Frontal cortex (tissue), 4 donors: ENCODE measurements around the gene ECEL1. TPM values are rescaled to one million over a fixed set of nuclear protein-coding genes. Genes with fewer than 3 reads are reported as not detected.
"Not testable (repeated sequence)": the region's sequence is repeated elsewhere in the genome, so short reads cannot be mapped to it uniquely, and the experiment has no call there.

Experiments
- DNase-seq, 2 donors: peaks; one replicate each; pipeline ENCODE4 v3.0.0; 2012; ENCODE audit warnings: low spot score in 2 of 2
- FAIRE-seq: peaks from 2 replicates; lab custom pipeline; 2012; peaks lifted over from hg19 to GRCh38; lab: Jason Lieb, UNC
- total RNA-seq: library from RNA; depleted of rRNA; stranded (reverse); fragments of >200 nt; gene quantifications from one replicate; pipeline ENCODE4 v1.2.3, GENCODE V29; 2014
- donor health status: control.
- donor health status: control.
- donor health status: control.

Gene ECEL1, protein sequence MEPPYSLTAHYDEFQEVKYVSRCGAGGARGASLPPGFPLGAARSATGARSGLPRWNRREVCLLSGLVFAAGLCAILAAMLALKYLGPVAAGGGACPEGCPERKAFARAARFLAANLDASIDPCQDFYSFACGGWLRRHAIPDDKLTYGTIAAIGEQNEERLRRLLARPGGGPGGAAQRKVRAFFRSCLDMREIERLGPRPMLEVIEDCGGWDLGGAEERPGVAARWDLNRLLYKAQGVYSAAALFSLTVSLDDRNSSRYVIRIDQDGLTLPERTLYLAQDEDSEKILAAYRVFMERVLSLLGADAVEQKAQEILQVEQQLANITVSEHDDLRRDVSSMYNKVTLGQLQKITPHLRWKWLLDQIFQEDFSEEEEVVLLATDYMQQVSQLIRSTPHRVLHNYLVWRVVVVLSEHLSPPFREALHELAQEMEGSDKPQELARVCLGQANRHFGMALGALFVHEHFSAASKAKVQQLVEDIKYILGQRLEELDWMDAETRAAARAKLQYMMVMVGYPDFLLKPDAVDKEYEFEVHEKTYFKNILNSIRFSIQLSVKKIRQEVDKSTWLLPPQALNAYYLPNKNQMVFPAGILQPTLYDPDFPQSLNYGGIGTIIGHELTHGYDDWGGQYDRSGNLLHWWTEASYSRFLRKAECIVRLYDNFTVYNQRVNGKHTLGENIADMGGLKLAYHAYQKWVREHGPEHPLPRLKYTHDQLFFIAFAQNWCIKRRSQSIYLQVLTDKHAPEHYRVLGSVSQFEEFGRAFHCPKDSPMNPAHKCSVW
- 2.4 TPM for total RNA-seq

DNA sequence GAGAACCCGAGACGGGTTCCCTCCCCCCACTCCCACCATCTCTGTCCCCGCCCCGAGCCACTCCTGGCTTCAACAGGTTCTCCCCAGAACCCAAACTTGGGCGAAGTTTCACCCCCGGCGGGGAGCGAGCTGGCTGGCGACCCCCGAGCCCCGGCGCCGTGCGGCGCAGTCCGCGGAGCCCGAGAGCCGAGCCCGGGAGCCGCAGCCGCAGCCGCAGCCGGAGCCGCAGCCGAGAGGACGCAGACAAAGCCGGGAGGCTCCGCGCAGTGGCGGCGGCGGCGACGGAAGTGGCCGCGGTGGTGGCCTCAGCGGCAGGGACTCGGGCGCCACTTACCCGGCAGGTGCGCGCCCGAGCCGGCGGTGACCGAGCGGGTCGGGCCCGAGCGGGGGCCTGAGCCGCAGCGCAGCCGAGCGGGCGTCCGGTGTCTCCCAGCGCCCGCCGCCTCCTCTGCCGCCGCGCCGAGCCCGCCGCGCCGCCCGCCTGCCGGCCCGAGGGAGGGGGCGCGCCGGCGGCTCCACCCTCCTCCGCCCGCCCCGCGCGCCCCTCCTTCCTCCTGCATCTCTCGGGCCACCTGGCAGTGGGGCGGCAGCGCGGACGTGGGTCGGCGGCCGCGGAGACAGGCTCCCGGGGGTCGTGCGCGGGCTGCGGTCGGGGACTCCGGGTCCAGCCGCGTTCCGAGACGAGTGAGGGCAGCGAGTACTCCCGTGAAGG, at the start of gene ECEL1:
TSS of gene ECEL1 (minus strand) at position 450 of the 712 bp plus-strand sequence. CDS start 1,181 bp downstream, outside the sequence.
- DNase-seq (no peak), FAIRE-seq (no peak)

DNA sequence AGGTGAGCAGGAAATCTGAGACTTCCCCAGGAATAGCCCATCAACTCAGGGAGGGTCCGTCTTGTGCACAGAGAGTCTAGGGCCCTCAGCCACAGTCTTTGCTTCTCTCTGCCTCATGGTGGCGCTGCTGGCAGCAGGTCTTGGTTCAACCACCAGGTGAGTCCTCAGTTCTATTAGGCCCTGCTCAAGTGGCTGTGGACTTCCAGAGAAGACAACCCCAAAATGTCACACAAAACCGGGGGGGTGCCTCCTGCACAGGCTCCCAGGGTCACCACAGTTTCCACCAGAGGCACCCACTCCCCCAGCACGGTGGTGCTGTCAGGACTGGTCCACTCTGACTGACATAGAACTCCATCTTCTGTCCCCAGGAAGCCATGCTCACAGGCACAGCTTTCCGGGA, 49.4 kb upstream of the ECEL1 start:
- no peak for FAIRE-seq
- no peak for DNase-seq

DNA sequence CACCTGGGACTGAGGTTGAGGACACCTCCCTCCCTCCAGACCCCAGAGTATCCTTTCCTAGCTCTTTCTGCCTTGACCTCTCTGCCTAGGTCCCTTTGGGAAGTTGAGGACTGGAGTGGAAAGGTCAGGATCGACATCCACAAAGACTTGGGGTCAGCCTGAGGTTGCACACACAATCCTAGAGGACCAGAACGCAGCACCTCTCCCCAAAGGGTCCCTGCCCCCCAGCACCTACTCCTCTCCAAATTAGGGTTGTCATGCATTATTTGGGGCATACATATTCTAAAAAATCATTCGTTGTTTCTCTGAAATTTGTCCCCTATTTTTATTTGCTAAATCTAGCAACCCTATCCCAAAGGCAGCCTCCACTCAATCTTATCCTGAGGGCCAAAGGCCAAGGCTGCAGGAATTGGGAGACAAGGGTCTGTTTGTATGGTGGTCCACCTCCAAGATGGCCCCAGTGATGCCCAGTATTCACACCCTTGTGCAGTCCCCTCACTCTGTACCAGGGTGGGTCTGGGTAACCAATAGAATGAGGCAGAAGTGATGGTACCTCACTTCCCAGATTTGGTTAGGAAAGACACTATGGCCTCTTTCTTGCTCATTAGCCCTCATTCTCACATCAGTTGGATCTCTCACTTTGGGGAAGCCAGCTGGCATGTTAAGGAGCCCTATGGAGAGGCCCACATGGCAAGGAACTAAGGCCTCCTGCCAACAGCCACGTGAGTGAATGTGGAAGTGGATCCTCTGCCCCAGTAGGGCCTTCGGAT, 48.3 kb upstream of the ECEL1 start:
- no peak for DNase-seq

DNA sequence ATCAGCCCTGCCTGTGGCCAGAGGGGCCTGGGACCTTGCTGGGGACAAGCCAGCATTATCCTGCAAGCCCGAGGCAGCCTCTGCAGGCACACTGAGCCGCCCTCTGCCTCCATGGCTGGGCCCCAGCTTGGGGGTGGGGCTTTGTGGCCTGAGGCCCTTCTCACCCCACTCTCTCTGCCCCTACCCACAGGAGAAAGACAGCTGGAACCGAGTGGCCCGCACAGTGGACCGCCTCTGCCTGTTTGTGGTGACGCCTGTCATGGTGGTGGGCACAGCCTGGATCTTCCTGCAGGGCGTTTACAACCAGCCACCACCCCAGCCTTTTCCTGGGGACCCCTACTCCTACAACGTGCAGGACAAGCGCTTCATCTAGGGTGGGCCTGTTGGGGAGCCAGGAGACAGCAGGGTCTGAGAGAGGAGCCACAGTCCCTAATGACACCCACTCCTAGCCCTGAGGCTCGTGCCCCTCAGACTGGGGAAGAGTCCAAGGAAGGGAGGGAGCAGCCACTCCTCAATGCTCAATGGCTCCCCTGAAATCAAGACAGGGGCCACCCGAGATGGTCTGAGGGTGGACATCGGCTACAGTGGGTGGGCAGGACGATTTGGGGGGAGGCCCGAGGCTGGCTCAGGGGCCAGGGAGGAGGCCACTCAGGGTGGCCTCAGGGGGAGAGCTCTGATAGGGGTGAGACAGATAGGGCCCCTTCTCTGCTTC, 47.5 kb upstream of the ECEL1 start:
- FAIRE-seq (no peak), DNase-seq (no peak)

More for the DNA sequence above, 48.3 kb upstream of the ECEL1 start:
- no peak for FAIRE-seq

DNA sequence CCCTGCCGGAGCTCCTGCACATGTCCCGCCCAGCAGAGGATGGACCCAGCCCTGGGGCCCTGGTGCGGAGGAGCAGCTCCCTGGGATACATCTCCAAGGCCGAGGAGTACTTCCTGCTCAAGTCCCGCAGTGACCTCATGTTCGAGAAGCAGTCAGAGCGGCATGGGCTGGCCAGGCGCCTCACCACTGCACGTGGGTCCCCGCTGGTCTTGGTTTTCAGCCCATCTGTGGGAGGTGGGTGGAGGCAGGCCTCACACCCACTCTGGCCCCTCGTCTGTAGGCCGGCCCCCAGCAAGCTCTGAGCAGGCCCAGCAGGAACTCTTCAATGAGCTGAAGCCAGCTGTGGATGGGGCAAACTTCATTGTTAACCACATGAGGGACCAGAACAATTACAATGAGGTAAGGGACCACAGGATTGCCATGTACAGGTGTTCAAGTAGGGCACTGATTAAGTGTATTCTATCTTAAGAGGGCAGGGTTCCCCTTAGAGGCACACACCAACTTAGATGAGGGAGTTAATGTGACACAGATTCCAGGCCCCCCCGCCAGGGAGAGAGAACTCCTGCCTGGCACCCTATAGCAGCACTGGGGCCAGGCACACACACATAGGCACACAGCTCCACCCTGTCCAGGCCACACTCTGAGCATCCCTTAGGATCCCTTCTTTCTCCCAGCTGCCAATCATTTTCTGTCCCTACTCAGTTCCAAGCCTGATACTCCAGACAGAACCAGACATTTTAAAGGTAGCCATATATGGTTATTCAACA, 46.5 kb upstream of the ECEL1 start:
- no peak for FAIRE-seq

DNA sequence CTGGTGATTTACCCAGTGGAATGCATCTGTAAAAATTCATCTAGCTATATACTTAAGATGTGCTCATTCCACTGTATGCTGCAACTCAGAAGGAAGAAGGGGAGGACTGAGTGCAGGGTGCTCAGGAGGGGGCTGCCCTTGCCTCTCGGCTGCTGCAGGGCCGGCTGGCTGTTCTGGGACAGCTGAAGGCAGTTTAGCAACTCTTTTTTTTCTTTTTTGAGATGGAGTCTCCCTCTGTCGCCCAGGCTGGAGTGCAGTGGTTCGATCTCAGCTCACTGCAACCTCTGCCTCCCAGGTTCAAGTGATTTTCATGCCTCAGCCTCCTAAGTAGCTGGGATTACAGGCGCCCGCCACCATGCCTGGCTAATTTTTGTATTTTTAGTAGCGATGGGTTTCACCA, 45.2 kb upstream of the ECEL1 start:
- FAIRE-seq, DNase-seq: not testable (repeated sequence)

More for the DNA sequence above, 46.5 kb upstream of the ECEL1 start:
- DNase-seq: no peak

DNA sequence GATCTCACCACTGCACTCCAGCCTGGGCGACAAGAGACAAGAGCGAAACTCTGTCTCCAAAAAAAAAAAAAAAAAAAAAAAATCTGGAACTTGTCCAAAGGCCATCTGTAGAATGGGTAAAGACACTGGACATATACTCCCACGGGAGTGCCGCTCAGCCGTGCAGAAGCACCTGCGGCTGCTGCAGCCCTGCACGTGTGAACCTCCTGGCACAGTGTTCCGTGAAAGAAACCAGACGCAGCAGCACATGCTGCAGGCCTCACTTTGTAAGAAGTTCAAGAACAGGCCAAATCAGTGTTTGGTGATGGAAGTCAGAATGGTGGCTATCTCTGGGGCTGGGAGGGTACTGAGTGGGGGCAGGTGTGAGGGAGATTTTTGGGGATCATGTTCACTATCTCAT, 44.8 kb upstream of the ECEL1 start:
- no peak for FAIRE-seq

DNA sequence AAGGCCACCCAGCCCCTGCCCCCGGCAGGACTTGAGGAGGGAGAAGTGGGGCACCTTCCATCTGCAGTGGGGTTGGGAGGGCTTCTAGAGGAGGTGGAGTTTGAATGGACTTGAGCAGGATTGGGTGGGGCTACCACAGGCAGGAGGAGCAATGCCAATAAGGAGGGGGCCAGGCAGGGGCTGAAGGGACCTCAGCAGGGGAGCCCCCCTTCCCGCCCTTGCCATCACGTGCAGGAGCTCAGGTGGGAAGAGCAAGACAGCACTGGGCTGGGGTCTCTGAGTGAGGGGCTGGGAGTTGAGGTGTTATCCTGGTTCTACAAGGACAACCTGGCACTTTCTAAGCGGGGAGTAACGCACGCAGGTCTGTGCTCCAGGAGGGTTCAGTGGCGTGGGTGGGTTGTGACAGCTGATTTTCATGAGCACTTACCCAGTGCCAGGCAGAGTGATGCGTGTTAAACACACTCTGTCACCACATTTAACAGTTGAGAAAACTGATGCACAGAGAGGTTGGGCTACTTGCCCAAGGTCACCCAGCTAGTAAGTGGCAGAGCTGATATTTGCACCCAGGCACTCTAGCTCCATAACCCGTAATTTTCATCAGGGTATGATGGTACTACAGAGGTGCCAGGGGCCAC, 43.1 kb upstream of the ECEL1 start:
- no peak for FAIRE-seq

More for the DNA sequence above, 44.8 kb upstream of the ECEL1 start:
- no peak for DNase-seq

DNA sequence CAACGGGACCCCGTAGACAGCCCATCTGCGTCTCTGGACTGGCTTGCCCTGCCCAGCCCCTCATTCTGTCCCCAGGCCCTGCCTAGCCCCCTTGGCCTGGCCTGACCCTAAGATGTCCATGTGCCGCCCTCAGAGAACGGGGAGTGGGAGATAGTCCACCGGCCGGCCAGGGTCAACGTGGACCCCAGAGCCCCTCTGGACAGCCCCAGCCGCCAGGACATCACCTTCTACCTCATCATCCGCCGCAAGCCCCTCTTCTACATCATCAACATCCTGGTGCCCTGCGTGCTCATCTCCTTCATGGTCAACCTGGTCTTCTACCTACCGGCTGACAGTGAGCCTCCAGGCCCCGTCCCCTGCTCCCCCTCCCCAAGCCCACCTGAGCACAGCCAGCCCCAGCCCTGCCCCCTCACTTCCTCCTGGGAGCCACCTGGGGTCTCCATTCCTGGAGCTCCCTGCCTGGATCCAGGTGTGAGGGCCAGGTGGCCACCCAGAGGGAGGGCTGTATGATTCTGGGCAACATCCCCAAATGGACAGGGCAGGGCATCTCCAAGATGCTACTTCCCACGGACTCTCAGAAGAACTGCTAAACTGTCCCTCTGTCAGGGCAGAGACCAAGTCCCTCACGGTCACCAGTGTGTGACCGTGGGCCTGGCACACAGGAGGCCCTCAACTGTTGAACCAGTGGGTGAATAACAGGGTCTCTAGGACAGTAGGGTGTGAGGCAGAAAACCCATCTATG, 42.3 kb upstream of the ECEL1 start:
- DNase-seq (no peak), FAIRE-seq (no peak)

More for the DNA sequence above, 43.1 kb upstream of the ECEL1 start:
- DNase-seq: no peak

DNA sequence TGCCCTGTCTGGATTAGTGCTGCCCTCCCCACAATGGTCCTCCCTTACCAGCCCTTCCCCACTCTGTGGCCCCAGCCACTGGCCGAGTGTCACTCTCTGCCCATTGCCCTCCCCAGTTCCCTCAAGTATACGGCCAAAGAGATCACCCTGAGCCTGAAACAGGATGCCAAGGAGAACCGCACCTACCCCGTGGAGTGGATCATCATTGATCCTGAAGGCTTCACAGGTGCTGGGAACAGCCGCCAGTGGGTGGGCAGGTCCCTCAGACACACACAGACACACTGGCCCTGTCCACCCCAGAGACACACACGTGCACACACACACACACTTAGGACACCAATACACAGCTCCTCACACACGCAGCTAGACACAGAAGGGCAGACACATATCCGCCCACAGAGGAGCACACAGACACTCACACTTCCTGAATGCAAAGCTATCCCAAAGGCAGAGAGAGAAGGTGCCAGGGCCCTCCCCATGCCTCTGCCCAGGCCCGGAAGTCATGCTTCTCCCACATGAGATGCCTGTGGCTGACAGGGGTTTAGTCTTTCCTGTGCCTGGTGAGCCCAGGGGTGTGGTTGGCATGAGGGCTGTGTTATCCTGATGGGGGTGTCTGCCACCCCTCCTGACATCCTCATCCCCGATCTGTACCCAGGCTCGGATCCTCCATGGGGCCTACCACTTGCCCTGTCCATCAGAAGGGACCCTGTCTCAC, 41.3 kb upstream of the ECEL1 start:
- DNase-seq (no peak), FAIRE-seq (no peak)

DNA sequence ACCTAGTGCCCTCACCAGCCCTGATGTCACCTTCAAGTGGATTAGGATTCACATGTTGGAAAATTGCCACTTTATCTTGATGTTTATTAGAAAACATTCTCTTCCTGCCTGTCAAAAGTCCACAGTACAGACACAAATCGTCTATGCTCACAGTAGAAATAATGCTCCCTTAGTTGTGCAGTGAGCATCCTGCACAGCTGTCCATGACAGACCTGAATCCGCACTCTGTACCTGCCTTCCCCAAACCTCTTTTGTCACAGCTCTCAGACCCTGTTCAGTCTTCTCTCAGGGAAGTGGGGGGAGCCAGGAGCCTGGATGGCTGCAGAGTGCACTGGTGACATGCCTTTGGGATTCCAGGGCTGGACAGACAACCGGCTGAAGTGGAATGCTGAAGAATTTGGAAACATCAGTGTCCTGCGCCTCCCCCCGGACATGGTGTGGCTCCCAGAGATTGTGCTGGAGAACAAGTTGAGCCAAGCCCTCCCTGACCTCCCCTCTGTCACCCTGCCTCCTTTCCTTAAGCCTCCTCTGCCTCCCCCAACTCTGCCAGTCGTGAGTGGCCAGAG, 40.4 kb upstream of the ECEL1 start:
- no peak for FAIRE-seq
- DNase-seq: no peak

DNA sequence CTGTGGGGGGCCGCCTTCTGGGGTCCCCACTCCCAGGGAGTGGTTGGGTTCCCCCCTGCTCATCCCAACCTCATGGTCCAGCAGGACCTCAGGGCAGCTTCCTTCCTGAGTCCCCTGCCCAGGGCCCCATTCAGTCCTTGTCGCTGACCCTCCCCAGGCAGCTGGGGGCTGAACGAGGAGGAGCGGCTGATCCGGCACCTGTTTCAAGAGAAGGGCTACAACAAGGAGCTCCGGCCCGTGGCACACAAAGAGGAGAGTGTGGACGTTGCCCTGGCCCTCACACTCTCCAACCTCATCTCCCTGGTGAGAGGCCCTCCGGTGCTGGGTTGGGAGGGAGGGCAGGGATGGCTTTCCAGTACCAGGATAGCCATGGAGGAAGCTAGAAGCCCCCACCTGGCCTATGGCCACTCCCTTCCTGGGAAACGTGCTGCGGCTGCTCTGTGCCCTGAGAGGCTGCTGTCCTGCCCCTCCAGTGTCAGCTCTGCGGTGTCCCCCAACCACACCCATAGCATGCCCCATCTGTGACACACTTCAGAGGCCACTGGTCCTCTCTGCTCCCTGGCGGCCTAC, 38.8 kb upstream of the ECEL1 start:
- FAIRE-seq (no peak), DNase-seq (no peak)

DNA sequence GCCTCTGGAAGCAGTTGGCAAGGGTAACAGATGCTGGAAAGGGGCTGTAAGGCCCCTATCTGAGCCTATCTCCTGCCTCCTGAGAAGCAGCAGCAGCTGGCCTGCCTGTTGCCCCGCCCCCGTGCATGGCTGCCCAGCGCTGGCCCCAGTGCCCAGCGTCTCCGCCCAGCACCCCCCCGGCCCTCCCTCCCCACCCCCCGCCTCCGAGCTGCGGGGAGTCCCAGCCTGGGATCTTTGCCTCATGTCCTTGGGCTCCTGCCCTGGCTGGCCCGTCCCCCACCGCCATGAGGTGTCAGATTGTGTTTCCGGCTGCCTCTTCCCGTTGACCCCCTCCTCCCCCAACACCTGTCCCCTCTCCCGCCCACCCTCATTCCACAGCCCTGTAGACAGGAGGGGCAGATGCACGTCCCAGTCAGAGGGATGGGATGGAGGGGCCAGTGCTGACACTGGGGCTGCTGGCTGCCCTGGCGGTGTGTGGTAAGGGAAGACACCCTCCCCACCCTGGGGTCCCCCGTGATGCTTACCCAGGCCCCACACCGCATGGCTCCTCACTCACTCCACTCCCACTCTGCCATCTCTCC, 38.2 kb upstream of the ECEL1 start, which contains the start of gene CHRND:
TSS of gene CHRND (plus strand) at position 370 of the 581 bp plus-strand sequence. CDS start at position 426, 56 bp downstream.
- FAIRE-seq: no peak
- DNase-seq: peak; percentile 66 to 81

DNA sequence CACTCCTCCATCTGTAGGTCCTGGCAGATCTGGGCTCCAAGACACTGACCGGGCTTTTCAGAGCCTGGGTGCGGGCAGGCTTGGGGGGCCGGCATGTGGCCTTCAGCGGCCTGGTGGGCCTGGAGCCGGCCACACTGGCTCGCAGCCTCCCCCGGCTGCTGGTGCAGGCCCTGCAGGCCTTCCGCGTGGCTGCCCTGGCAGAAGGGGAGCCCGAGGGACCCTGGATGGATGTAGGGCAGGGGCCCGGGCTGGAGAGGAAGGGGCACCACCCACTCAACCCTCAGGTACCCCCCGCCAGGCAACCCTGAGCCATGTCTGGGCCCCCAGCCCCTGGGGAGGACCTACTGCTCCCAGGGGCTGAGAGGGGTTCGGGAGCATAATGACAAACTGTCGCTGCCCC, 37.6 kb upstream of the ECEL1 start:
- DNase-seq (no peak), FAIRE-seq (no peak)

DNA sequence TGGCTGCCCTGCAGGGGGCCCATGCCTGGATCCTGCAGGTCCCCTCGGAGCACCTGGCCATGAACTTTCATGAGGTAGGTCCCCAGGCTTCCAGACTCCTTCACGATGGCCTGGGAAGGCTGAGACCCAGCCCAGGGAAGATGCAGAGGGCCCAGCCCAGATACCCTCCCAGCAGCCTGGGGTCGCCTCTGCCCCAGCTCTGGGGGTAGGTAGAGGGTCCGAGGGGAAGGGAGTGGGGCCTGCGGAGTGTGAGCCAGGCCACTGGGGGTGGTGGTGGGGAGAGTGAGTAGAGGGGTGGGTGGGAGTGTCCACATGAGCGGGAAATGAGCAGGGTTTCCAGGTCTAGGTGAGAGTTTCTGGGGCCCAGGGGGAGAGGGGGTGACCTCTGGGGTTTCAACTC, 37.1 kb upstream of the ECEL1 start:
- FAIRE-seq: no peak

More for the DNA sequence above, 37.1 kb upstream of the ECEL1 start:
- no peak for DNase-seq
